IMR-90 (cell line): ENCODE results near the gene METTL2A. TPM values are rescaled to one million over a fixed set of nuclear protein-coding genes. Genes with fewer than 3 reads are reported as not detected.

Experiments used
- microRNA-seq, 2 experiments: library from miRNA; stranded (forward) in 1 of 2; unstranded in 1 of 2; fragments of 10-50 nt in 1 of 2; fragments of <30 nt in 1 of 2; gene quantifications in 1 of 2; microRNA quantifications in 1 of 2; one replicate each; pipeline versions ENCODE3 to v1.1.0; 2013 to 2020; ENCODE audit not compliant: insufficient read depth in 1 of 2, insufficient read length in 1 of 2, unreplicated experiment in 1 of 2
- polyA plus RNA-seq, 3 experiments: library from polyadenylated mRNA; depleted of rRNA; stranded (reverse); fragments of >200 nt; gene quantifications; 2 replicates each; pipeline ENCODE4 v1.2.3, GENCODE V29; 2012; ENCODE audit warnings: low replicate concordance in 1 of 3
- small RNA-seq, 5 experiments: library from RNA; depleted of rRNA; stranded (forward); fragments of <200 nt; gene quantifications; one replicate each; pipeline ENCODE3, GENCODE V24; 2012
- total RNA-seq: library from RNA; depleted of rRNA; stranded (reverse); fragments of >200 nt; gene quantifications from 2 replicates; pipeline ENCODE4 v1.2.3, GENCODE V29; 2012; rRNA removed

Gene METTL2A
- total and polyA plus RNA-seq, 2 of the 4 experiments (the other 2 are of a cell fraction) = 12.0 to 24.6 TPM

Small RNAs within 50 kb of the gene (microRNA-seq; reads per million reads assigned to microRNA genes)
- gene RNU7-52P (ENCODE audit: insufficient read depth, insufficient read length) = not detected

Small RNAs within 50 kb of the gene (small RNA-seq; reads per million reads assigned to genes)
- 0 to 2.4 (median 0) reads per million in 5 experiments for gene RNU7-52P

Other genes starting within 250 kb of the METTL2A start
- not detected in 2 replicates for gene EFCAB3, start 43.3 kb upstream of the METTL2A start, total RNA-seq
- not detected in 2 replicates for gene EFCAB3, start 43.3 kb upstream of the METTL2A start, polyA plus RNA-seq (2012; rRNA removed)
- 35.7 and 42.2 TPM in 2 replicates for gene TLK2, start 54.9 kb downstream of the METTL2A start, total RNA-seq
- 34.2 and 39.4 TPM in 2 replicates for gene TLK2, start 54.9 kb downstream of the METTL2A start, polyA plus RNA-seq (2012; rRNA removed)
- 37.5 and 39.3 TPM in 2 replicates for gene MRC2, start 203.8 kb downstream of the METTL2A start, total RNA-seq
- gene MRC2, start 203.8 kb downstream of the METTL2A start, polyA plus RNA-seq (2012; rRNA removed) = 137 and 152 TPM in 2 replicates